ENCODE results near the gene STRIP1. TPM values are rescaled to one million over a fixed set of nuclear protein-coding genes. Genes with fewer than 3 reads are reported as not detected.

The STRIP1 gene
- total and polyA plus RNA-seq, 4 donors = 8.3 to 45.9 (median 27.3) TPM

DNA sequence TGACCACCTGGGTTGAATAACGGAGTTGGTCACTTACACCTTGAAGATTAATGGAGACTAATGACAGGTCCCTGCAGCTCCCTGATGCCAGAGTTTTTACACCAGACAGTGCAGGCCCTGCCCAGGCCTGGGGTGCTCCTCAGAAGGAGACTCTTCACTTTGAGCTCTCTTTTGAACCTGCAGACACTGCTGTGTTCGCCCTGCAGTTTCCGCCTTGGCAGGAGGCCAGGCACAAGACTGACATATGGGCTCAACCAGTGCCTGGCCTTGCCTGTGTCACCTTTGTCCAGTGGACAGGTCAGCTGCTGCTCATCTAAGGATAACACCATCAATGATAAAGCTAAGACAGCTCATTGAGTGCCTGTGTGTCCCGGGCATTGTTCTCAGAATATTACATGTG is 5.2 kb downstream of the STRIP1 start:
- H3K27me3 ChIP-seq (ENCODE audit: control insufficient read depth in 1 of 2, insufficient read depth in 2 of 2, low read length in 1 of 2) = no peaks in the 10 kb centered on the region
- no peak overlapping the region for H3K27ac ChIP-seq (ENCODE audit: low read depth in 1 of 2, low read length in 2 of 2)
- 74 to 77% methylated on average over 4 of the region's 4 CpGs for WGBS, 2 donors
- ATAC-seq (ENCODE audit: low FRiP score) = no peak
- peaks cover 11 to 24% of the 10 kb centered on the region in 2 donors for H3K36me3 ChIP-seq (ENCODE audit: control insufficient read depth in 1 of 2, insufficient read depth in 2 of 2, low read length in 1 of 2)
- no peaks in the 10 kb centered on the region for H3K4me1 ChIP-seq (ENCODE audit: control insufficient read depth in 1 of 2, insufficient read depth in 2 of 2, low read length in 2 of 2)
- H3K9me3 ChIP-seq (ENCODE audit: control insufficient read depth, low read length) = no peaks in the 10 kb centered on the region
- no peak overlapping the region for H3K4me3 ChIP-seq (ENCODE audit: low read length in 2 of 2)
- no peak for DNase-seq
- intact Hi-C loops (cut with DNase I) = no loop called here

DNA sequence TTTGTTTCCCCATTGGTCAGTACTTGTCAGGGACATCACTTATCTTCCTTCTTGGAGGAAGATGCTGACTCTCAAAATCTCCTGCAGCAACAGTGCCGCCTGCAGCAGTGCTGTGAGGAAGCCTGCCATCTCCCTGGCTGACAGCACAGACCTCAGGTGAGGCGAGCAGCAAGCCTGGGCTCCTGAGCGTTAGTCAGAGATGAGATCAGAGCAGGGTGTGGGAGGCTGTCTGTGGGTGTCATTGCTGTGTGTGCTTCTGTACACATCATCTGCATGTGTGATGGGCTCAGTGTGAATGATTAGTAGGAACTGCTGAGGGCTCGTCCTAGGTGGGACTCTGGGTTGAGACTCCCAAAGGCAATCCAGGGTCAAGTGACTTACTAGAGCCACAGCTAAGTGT is 6.1 kb downstream of the STRIP1 start:
- peaks cover 11 to 27% of the 10 kb centered on the region in 2 donors for H3K36me3 ChIP-seq (ENCODE audit: control insufficient read depth in 1 of 2, insufficient read depth in 2 of 2, low read length in 1 of 2)
- no peak overlapping the region for H3K27ac ChIP-seq (ENCODE audit: low read depth in 1 of 2, low read length in 2 of 2)
- WGBS, 2 donors = 89 to 91% methylated on average over 4 of the region's 4 CpGs
- no peaks in the 10 kb centered on the region for H3K27me3 ChIP-seq (ENCODE audit: control insufficient read depth in 1 of 2, insufficient read depth in 2 of 2, low read length in 1 of 2)
- H3K9me3 ChIP-seq (ENCODE audit: control insufficient read depth, low read length) = no peaks in the 10 kb centered on the region
- no peak overlapping the region for H3K4me3 ChIP-seq (ENCODE audit: low read length in 2 of 2)
- DNase-seq = no peak
- H3K4me1 ChIP-seq (ENCODE audit: control insufficient read depth in 1 of 2, insufficient read depth in 2 of 2, low read length in 2 of 2) = no peaks in the 10 kb centered on the region
- intact Hi-C loops (cut with DNase I) = no loop called here
- ATAC-seq (ENCODE audit: low FRiP score) = no peak

DNA sequence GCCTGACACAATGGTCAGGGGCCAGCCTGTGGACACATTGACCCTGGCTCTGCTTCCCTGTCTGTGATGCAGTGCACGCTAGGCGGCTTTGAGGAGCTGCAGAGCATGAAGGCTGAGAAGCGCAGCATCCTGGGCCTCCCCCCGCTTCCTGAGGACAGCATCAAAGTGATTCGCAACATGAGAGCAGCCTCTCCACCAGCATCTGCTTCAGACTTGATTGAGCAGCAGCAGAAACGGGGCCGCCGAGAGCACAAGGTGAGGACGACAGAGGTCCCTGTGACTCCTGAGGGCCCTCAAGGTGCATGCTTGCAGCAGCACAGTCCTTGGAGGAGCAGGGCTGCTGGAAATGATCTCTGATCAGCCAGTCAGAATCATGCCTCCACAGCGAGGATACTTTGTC is 8.6 kb downstream of the STRIP1 start:
- WGBS, 2 donors = 96% methylated on average over 10 of the region's 10 CpGs
- intact Hi-C loops (cut with DNase I) = no loop called here
- Histone ChIP-seq H3K9me3 (ENCODE audit: control insufficient read depth, low read length) (no peaks in the 10 kb centered on the region), H3K36me3 (ENCODE audit: control insufficient read depth in 1 of 2, insufficient read depth in 2 of 2, low read length in 1 of 2) (peaks cover 16 to 30% of the 10 kb centered on the region in 2 donors), H3K27me3 (ENCODE audit: control insufficient read depth in 1 of 2, insufficient read depth in 2 of 2, low read length in 1 of 2) (no peaks in the 10 kb centered on the region), H3K27ac (ENCODE audit: low read depth in 1 of 2, low read length in 2 of 2) (no peak overlapping the region), H3K4me1 (ENCODE audit: control insufficient read depth in 1 of 2, insufficient read depth in 2 of 2, low read length in 2 of 2) (no peaks in the 10 kb centered on the region), H3K4me3 (ENCODE audit: low read length in 2 of 2) (no peak overlapping the region)
- ATAC-seq (ENCODE audit: low FRiP score) = no peak
- no peak for DNase-seq

DNA sequence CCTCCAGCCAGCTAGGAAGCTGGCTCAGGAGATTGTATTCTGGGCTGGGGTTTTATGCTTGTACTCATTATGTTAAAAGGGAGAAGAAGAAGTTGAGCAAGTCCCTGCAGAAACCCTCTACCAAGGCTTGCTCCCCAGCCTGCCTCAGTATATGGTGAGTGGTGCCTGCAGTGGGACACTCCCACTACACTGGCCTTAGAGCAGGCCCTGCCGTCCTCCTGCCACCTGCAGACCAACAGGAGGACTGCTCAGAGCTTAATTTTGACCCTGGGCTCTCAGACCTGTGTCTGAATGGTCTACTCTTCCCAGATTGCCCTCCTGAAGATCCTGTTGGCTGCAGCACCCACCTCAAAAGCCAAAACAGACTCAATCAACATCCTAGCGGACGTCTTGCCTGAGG is 13.0 kb downstream of the STRIP1 start:
- ATAC-seq (ENCODE audit: low FRiP score) = no peak
- Histone ChIP-seq H3K27ac (ENCODE audit: low read depth in 1 of 2, low read length in 2 of 2) (no peak overlapping the region), H3K36me3 (ENCODE audit: control insufficient read depth in 1 of 2, insufficient read depth in 2 of 2, low read length in 1 of 2) (peaks cover 11 to 23% of the 10 kb centered on the region in 2 donors), H3K4me3 (ENCODE audit: low read length in 2 of 2) (no peak overlapping the region), H3K4me1 (ENCODE audit: control insufficient read depth in 1 of 2, insufficient read depth in 2 of 2, low read length in 2 of 2) (no peaks in the 10 kb centered on the region), H3K27me3 (ENCODE audit: control insufficient read depth in 1 of 2, insufficient read depth in 2 of 2, low read length in 1 of 2) (no peaks in the 10 kb centered on the region), H3K9me3 (ENCODE audit: control insufficient read depth, low read length) (no peaks in the 10 kb centered on the region)
- intact Hi-C loops (cut with DNase I) = no loop called here
- WGBS, 2 donors = 70 to 78% methylated on average over 3 of the region's 3 CpGs
- no peak for DNase-seq

DNA sequence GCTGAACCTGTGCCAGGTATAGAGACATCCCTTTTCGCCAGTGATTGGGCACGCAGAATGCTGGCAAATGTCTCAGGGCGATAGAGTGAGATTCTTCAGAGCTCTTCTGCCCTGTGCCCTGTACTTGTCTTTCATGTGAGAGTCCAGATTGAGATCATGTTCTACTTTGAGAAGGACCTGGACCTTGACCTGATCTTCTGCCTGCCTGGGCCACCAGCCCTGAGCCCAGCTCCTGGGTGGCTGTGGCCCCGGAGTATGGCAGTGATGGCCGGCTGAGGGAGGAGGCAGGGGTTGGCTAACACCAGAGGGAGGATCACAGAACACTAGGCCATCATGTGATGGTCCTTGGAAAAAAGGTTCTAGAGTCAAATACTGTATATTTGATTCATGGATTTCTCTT is 13.8 kb downstream of the STRIP1 start:
- Histone ChIP-seq H3K36me3 (ENCODE audit: control insufficient read depth in 1 of 2, insufficient read depth in 2 of 2, low read length in 1 of 2) (peaks cover 8 to 23% of the 10 kb centered on the region in 2 donors), H3K27me3 (ENCODE audit: control insufficient read depth in 1 of 2, insufficient read depth in 2 of 2, low read length in 1 of 2) (no peaks in the 10 kb centered on the region), H3K27ac (ENCODE audit: low read depth in 1 of 2, low read length in 2 of 2) (no peak overlapping the region), H3K9me3 (ENCODE audit: control insufficient read depth, low read length) (no peaks in the 10 kb centered on the region), H3K4me1 (ENCODE audit: control insufficient read depth in 1 of 2, insufficient read depth in 2 of 2, low read length in 2 of 2) (no peaks in the 10 kb centered on the region), H3K4me3 (ENCODE audit: low read length in 2 of 2) (no peak overlapping the region)
- DNase-seq = peak in 1 of 2 donors; percentile 55
- intact Hi-C loops (cut with DNase I) = no loop called here
- ATAC-seq (ENCODE audit: low FRiP score) = no peak
- 85% methylated on average over 5 of the region's 5 CpGs for WGBS, 2 donors

DNA sequence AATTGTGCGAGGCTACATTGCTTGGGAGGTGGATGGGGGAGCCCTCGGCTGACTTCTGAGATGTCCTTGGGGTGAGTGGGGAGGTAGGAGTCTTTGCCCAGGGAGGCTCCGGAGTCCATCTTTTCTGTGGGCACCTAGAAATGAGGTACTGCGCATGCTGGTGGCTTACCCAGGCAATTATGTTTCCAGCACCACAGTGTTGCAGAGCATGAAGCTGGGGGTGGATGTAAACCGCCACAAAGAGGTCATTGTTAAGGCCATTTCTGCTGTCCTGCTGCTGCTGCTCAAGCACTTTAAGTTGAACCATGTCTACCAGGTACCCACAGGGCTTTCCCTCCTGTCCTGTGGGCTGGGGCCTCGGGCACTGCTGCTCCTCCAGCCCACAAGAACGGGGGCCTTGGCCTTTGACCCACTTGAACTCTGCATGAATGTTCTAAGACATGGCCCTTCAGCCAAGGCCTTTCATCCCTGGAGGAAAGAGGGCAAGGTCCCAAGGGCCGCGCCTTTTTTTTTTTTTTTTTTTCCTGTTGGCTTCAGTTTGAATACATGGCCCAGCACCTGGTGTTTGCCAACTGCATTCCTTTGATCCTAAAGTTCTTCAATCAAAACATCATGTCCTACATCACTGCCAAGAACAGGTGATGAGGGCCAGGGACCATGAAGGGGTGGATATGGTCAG is 14.6 kb downstream of the STRIP1 start:
- peaks cover 8 to 20% of the 10 kb centered on the region in 2 donors for H3K36me3 ChIP-seq (ENCODE audit: control insufficient read depth in 1 of 2, insufficient read depth in 2 of 2, low read length in 1 of 2)
- H3K27ac ChIP-seq (ENCODE audit: low read depth in 1 of 2, low read length in 2 of 2) = no peak overlapping the region
- WGBS, 2 donors = 88 to 89% methylated on average over 8 to 9 of the region's 9 CpGs
- no peaks in the 10 kb centered on the region for H3K9me3 ChIP-seq (ENCODE audit: control insufficient read depth, low read length)
- H3K4me1 ChIP-seq (ENCODE audit: control insufficient read depth in 1 of 2, insufficient read depth in 2 of 2, low read length in 2 of 2) = no peaks in the 10 kb centered on the region
- H3K27me3 ChIP-seq (ENCODE audit: control insufficient read depth in 1 of 2, insufficient read depth in 2 of 2, low read length in 1 of 2) = no peaks in the 10 kb centered on the region
- DNase-seq (peak in 1 of 2 donors; percentile 35), ATAC-seq (ENCODE audit: low FRiP score) (no peak)
- intact Hi-C loops (cut with DNase I) = no loop called here
- H3K4me3 ChIP-seq (ENCODE audit: low read length in 2 of 2) = no peak overlapping the region

DNA sequence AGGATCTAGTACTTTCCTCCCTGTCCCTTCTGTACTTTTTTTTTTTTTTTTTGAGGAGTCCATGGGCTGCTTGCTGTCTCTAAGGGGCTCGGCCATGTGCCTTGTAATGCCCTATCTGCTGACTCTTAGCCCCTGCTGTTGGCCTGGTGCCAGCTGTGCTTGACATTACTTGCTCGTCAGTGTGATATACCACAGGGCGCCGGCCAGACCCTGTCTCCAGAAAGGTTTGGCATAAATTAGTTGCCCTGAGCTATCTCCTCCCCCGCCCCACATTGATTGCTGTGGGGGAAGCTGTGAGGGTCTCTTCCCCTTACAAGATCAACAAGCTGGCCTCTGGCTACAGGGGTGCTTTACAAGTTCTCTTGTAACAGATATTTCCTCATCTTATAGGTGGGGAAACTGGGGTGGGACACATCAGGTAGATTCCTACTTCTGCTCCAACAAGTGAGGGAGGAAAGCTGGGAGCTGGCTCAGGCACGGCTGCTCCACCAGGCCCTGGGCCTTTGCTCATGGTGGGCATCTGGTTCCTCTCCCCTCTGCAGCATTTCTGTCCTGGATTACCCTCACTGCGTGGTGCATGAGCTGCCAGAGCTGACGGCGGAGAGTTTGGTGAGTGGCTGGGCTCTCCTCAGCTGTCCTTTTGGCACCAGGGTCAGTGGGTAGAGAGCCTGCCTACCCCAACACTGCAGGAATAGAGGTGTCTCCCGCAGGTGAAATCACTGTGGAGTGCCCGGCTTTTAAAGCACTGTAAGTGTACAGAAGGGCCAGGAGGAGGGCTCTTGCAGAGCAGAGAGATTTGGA is 15.6 kb downstream of the STRIP1 start:
- no peaks in the 10 kb centered on the region for H3K27me3 ChIP-seq (ENCODE audit: control insufficient read depth in 1 of 2, insufficient read depth in 2 of 2, low read length in 1 of 2)
- H3K36me3 ChIP-seq (ENCODE audit: control insufficient read depth in 1 of 2, insufficient read depth in 2 of 2, low read length in 1 of 2) = peaks cover 12 to 22% of the 10 kb centered on the region in 2 donors
- intact Hi-C loops (cut with DNase I) = no loop called here
- H3K4me3 ChIP-seq (ENCODE audit: low read length in 2 of 2) = no peak overlapping the region
- H3K27ac ChIP-seq (ENCODE audit: low read depth in 1 of 2, low read length in 2 of 2) = no peak overlapping the region
- ATAC-seq (ENCODE audit: low FRiP score) = no peak
- H3K9me3 ChIP-seq (ENCODE audit: control insufficient read depth, low read length) = no peaks in the 10 kb centered on the region
- DNase-seq = peak in 1 of 2 donors; percentile 81
- no peaks in the 10 kb centered on the region for H3K4me1 ChIP-seq (ENCODE audit: control insufficient read depth in 1 of 2, insufficient read depth in 2 of 2, low read length in 2 of 2)
- WGBS, 2 donors = 75 to 77% methylated on average over 11 of the region's 11 CpGs

DNA sequence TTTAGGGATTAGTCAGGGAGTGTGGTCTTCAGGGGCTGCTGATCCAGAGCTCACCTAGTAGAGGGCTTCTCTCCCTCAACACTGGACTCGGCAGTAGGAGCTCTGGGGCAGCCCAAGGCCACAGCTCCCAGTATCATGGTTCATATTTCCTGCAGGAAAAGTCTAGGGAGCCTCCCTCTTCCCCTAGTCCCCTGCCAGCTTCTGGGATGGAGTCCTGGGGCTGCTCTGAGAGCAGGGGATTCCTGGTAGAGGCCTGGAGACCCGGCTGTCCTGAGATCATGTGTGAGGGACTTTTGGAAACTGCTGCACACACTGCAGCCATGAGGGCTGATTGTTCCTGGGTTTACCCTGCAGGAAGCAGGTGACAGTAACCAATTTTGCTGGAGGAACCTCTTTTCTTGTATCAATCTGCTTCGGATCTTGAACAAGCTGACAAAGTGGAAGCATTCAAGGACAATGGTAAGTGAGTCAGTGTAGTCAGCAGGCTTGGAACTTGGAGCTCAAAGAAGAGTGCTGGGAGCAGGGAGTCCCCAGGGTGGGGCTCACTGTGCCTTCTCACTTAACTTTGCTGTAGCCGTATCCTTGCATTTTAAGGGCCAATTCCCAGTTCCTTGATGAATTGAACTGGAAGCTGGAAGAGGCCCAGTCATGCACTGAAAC is 16.3 kb downstream of the STRIP1 start:
- intact Hi-C loops (cut with DNase I) = no loop called here
- Histone ChIP-seq H3K4me1 (ENCODE audit: control insufficient read depth in 1 of 2, insufficient read depth in 2 of 2, low read length in 2 of 2) (no peaks in the 10 kb centered on the region), H3K36me3 (ENCODE audit: control insufficient read depth in 1 of 2, insufficient read depth in 2 of 2, low read length in 1 of 2) (peaks cover 12 to 23% of the 10 kb centered on the region in 2 donors), H3K27ac (ENCODE audit: low read depth in 1 of 2, low read length in 2 of 2) (no peak overlapping the region), H3K4me3 (ENCODE audit: low read length in 2 of 2) (no peak overlapping the region), H3K9me3 (ENCODE audit: control insufficient read depth, low read length) (no peaks in the 10 kb centered on the region), H3K27me3 (ENCODE audit: control insufficient read depth in 1 of 2, insufficient read depth in 2 of 2, low read length in 1 of 2) (no peaks in the 10 kb centered on the region)
- 75 to 82% methylated on average over 4 of the region's 4 CpGs for WGBS, 2 donors
- DNase-seq (peak in 1 of 2 donors; percentile 42), ATAC-seq (ENCODE audit: low FRiP score) (no peak)
